Caco-2 (cell line): ENCODE results near the gene CDH1. TPM values are rescaled to one million over a fixed set of nuclear protein-coding genes. Genes with fewer than 3 reads are reported as not detected.
A peak's percentile ranks its signal among the peaks of the same experiment; 100 is the strongest.

Experiments
- BruUV-seq: library from RNA; stranded (reverse); fragments of 400-500 nt; replicated peaks from 2 replicates; lab custom pipeline; 2021; lab: Mats Ljungman, UMichigan
- CTCF ChIA-PET: fragments of 300-600 bp; sonication (Branson Sonifier 250); formaldehyde crosslinking; loops from one replicate; lab custom pipeline; 2022; ENCODE audit warnings: antibody characterized with exemption; lab: Charles Lee
- POLR2A ChIA-PET: fragments of 300-600 bp; sonication (Branson Sonifier 250); formaldehyde crosslinking; loops from one replicate; lab custom pipeline; 2022; ENCODE audit warnings: antibody characterized with exemption; lab: Charles Lee
- DNase-seq, 2 experiments: peaks; one replicate each; pipeline versions ENCODE4 v3.0.0 to v3.0.0-alpha.2; 2020 to 2022
- H3K27me3 ChIP-seq: replicated peaks from 2 replicates; pipeline ENCODE4 v1.6.0; 2011; ENCODE audit warnings: low read length; ENCODE audit not compliant: control insufficient read depth, insufficient read depth
- H3K36me3 ChIP-seq: 2 replicates; pipeline ENCODE4 v1.5.1; 2011; ENCODE audit warnings: low read length; ENCODE audit not compliant: control insufficient read depth, insufficient read depth
- H3K4me1 ChIP-seq: fragments of 250-450 bp; sonication (Bioruptor Pico); 2 replicates; pipeline ENCODE4 v1.5.1; 2020; ENCODE audit warnings: mild to moderate bottlenecking
- H3K4me3 ChIP-seq: 2 replicates; pipeline ENCODE4 v1.5.1; 2011; ENCODE audit warnings: low read depth, mild to moderate bottlenecking, control low read depth, low read length
- H3K9me3 ChIP-seq: fragments of 250-450 bp; sonication (Bioruptor Pico); 2 replicates; pipeline ENCODE4 v1.5.1; 2020; ENCODE audit warnings: mild to moderate bottlenecking, moderate library complexity
- H3K27ac Mint-ChIP-seq: one replicate; pipeline ENCODE4 v1.8.0; 2022; ENCODE audit warnings: mixed read lengths; ENCODE audit not compliant: unreplicated experiment
- H3K27me3 Mint-ChIP-seq: one replicate; pipeline ENCODE4 v1.8.0; 2022; ENCODE audit warnings: mixed read lengths; ENCODE audit not compliant: insufficient read depth, unreplicated experiment
- H3K36me3 Mint-ChIP-seq: one replicate; pipeline ENCODE4 v1.8.0; 2022; ENCODE audit warnings: mild to moderate bottlenecking, mixed read lengths; ENCODE audit not compliant: insufficient read depth, unreplicated experiment
- H3K4me1 Mint-ChIP-seq: one replicate; pipeline ENCODE4 v1.8.0; 2022; ENCODE audit warnings: low read depth, mixed read lengths; ENCODE audit not compliant: unreplicated experiment
- H3K4me3 Mint-ChIP-seq: one replicate; pipeline ENCODE4 v1.8.0; 2022; ENCODE audit warnings: mild to moderate bottlenecking, moderate library complexity, mixed read lengths; ENCODE audit not compliant: unreplicated experiment
- H3K9me3 Mint-ChIP-seq: one replicate; pipeline ENCODE4 v1.8.0; 2022; ENCODE audit warnings: mixed read lengths; ENCODE audit not compliant: unreplicated experiment
- intact Hi-C: fragments of 100-400 bp; cut with micrococcal nuclease; formaldehyde crosslinking; loops from one replicate; pipeline ENCODE4 v1.10.0; 2022; ENCODE audit not compliant: unreplicated experiment
- total RNA-seq: library from RNA; stranded (reverse); gene quantifications from 2 replicates; pipeline ENCODE4 v1.2.3, GENCODE V29; 2022
- TF ChIP-seq, protein P1 (sequence below), 2 experiments: fragments of 200-600 bp in 1 of 2; IDR thresholded peaks; 1 replicate in 1 of 2; 2 replicates in 1 of 2; pipeline versions ENCODE4 v1.5.1 to v1.8.0; 2011 to 2022; ENCODE audit warnings: antibody characterized with exemption in 1 of 2, control low read depth in 1 of 2, inconsistent platforms in 1 of 2, low read depth in 1 of 2, low read length in 1 of 2, mild to moderate bottlenecking in 1 of 2, moderate library complexity in 1 of 2; ENCODE audit not compliant: insufficient read depth in 1 of 2, severe bottlenecking in 1 of 2, unreplicated experiment in 1 of 2

The CDH1 gene
- total RNA-seq, 1 experiment from 2014 or later = 783 TPM

DNA sequence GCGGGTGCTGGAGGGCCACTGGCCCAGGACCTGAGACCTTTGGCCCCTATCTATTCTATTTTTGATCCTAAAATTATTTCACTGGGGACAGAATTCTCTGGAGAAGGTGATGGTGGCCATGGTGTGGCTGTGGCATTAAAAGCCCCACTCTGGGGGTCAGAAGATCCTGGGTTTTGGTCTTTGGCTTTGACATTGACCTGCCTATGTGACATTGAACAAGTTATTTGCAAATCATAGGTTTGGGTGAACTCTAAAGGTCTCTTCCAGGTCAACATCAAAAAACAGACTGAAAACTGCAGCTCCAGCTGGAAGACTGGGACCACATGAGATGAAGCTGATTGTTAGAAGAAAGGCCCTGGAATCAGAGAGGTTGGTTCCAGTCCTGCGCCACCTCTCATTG lies 2.3 kb upstream of the CDH1 start:
- no peaks in the 10 kb centered on the region for H3K27me3 Mint-ChIP-seq
- H3K4me1 Mint-ChIP-seq = peaks cover 25% of the 10 kb centered on the region
- BruUV-seq = no TSS peak
- Histone ChIP-seq H3K4me3 (no peak overlapping the region), H3K36me3 (peaks cover 1% of the 10 kb centered on the region), H3K4me1 (peaks cover 43% of the 10 kb centered on the region), H3K27me3 (no peaks in the 10 kb centered on the region), H3K9me3 (no peaks in the 10 kb centered on the region)
- ChIA-PET CTCF (interaction anchor here (0.5 to 0.6 kb wide), 2 partner anchors 18 to 31 kb away, joined by 3 to 7 read pairs; no protein-coding TSS in a partner anchor), POLR2A (interaction anchor here (0.5 kb wide), 1 partner anchor 11 kb away, joined by 4 read pairs; no protein-coding TSS in a partner anchor)
- TF ChIP-seq, protein P1, sequence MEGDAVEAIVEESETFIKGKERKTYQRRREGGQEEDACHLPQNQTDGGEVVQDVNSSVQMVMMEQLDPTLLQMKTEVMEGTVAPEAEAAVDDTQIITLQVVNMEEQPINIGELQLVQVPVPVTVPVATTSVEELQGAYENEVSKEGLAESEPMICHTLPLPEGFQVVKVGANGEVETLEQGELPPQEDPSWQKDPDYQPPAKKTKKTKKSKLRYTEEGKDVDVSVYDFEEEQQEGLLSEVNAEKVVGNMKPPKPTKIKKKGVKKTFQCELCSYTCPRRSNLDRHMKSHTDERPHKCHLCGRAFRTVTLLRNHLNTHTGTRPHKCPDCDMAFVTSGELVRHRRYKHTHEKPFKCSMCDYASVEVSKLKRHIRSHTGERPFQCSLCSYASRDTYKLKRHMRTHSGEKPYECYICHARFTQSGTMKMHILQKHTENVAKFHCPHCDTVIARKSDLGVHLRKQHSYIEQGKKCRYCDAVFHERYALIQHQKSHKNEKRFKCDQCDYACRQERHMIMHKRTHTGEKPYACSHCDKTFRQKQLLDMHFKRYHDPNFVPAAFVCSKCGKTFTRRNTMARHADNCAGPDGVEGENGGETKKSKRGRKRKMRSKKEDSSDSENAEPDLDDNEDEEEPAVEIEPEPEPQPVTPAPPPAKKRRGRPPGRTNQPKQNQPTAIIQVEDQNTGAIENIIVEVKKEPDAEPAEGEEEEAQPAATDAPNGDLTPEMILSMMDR (IDR thresholded peaks at IDR 0.05; ENCODE audit: insufficient read depth in 1 of 2, low read depth in 1 of 2, low read length in 1 of 2, severe bottlenecking in 1 of 2, unreplicated experiment in 1 of 2) = no peak
- H3K9me3 Mint-ChIP-seq = no peaks in the 10 kb centered on the region
- H3K27ac Mint-ChIP-seq = peak overlapping the region; percentile 94
- intact Hi-C loops = no loop called here
- peaks cover 53% of the 10 kb centered on the region for H3K36me3 Mint-ChIP-seq
- no peak for DNase-seq
- H3K4me3 Mint-ChIP-seq = peak overlapping the region; percentile 14

GRCh38 chr16:68736561-68736960 lies 531 bp upstream of the CDH1 start:
- H3K4me3 Mint-ChIP-seq = peak overlapping the region; percentile 88
- DNase-seq = no peak
- H3K4me1 ChIP-seq = peaks cover 59% of the 10 kb centered on the region
- no peaks in the 10 kb centered on the region for H3K9me3 Mint-ChIP-seq
- no peaks in the 10 kb centered on the region for H3K27me3 ChIP-seq
- no peaks in the 10 kb centered on the region for H3K27me3 Mint-ChIP-seq
- peak overlapping the region; percentile 88 for H3K27ac Mint-ChIP-seq
- ChIA-PET POLR2A (interaction anchor here (0.5 to 1.8 kb wide), 32 partner anchors 8 to 882 kb away, joined by 3 to 17 read pairs (median 5); partner anchors contain the start of gene SMPD3), CTCF (interaction anchor here (0.6 to 1.5 kb wide), 8 partner anchors 20 to 891 kb away, joined by 3 to 14 read pairs (median 6); no protein-coding TSS in a partner anchor)
- TSS peak; percentile 63 for BruUV-seq
- H3K4me1 Mint-ChIP-seq = peaks cover 43% of the 10 kb centered on the region
- intact Hi-C loops = no loop called here
- no peaks in the 10 kb centered on the region for H3K9me3 ChIP-seq
- H3K36me3 Mint-ChIP-seq = peaks cover 71% of the 10 kb centered on the region
- H3K36me3 ChIP-seq = peaks cover 4% of the 10 kb centered on the region
- H3K4me3 ChIP-seq = peak overlapping the region; percentile 99
- TF ChIP-seq, protein P1 (IDR thresholded peaks at IDR 0.05; ENCODE audit: insufficient read depth in 1 of 2, low read depth in 1 of 2, low read length in 1 of 2, severe bottlenecking in 1 of 2, unreplicated experiment in 1 of 2) = no peak

DNA sequence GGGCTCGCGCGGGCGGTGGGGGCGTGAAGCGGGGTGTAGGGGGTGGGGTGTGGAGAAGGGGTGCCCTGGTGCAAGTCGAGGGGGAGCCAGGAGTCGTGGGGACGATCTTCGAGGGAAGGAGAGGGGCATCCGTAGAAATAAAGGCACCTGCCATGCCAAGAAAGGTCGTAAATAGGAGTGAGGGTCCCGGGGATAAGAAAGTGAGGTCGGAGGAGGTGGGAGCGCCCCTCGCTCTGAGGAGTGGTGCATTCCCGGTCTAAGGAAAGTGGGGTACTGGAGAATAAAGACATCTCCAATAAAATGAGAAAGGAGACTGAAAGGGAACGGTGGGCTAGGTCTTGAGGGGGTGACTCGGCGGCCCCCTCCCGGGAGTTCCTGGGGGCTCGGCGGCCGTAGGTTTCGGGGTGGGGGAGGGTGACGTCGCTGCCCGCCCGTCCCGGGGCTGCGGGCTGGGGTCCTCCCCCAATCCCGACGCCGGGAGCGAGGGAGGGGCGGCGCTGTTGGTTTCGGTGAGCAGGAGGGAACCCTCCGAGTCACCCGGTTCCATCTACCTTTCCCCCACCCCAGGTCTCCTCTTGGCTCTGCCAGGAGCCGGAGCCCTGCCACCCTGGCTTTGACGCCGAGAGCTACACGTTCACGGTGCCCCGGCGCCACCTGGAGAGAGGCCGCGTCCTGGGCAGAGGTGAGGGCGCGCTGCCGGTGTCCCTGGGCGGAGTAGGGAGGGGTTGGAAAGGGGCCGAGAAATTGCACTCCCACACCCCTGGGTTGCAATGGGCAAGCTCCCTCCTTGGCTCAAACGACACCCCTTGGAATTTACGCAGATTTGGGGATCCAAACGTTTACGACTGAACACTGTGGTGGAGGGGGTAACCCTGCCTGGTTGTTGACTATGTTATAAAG lies 888 bp downstream of the CDH1 start:
- POLR2A ChIA-PET = interaction anchor here (0.6 to 1.8 kb wide), 8 partner anchors 9 to 216 kb away, joined by 4 to 14 read pairs (median 6); no protein-coding TSS in a partner anchor
- DNase-seq = peak; percentile 68 to 76
- peaks cover 76% of the 10 kb centered on the region for H3K36me3 Mint-ChIP-seq

More for the DNA sequence above, 888 bp downstream of the CDH1 start:
- CTCF ChIA-PET = interaction anchor here (0.8 to 1.5 kb wide), 4 partner anchors 14 to 209 kb away, joined by 3 to 14 read pairs (median 6); no protein-coding TSS in a partner anchor
- intact Hi-C loops = loop anchor here (1.0 kb wide), 1 partner anchor 34 kb away; no protein-coding TSS in a partner anchor
- TF ChIP-seq, protein P1 (IDR thresholded peaks at IDR 0.05; ENCODE audit: insufficient read depth in 1 of 2, low read depth in 1 of 2, low read length in 1 of 2, severe bottlenecking in 1 of 2, unreplicated experiment in 1 of 2) = peak in 1 of 2 experiments; percentile 32
- Mint-ChIP-seq H3K27me3 (no peaks in the 10 kb centered on the region), H3K4me1 (peaks cover 44% of the 10 kb centered on the region), H3K4me3 (peak overlapping the region; percentile 88), H3K27ac (peak overlapping the region; percentile 88), H3K9me3 (no peaks in the 10 kb centered on the region)
- peaks cover 4% of the 10 kb centered on the region for H3K36me3 ChIP-seq
- BruUV-seq = no TSS peak
- H3K9me3 ChIP-seq = no peaks in the 10 kb centered on the region
- no peaks in the 10 kb centered on the region for H3K27me3 ChIP-seq
- peaks cover 70% of the 10 kb centered on the region for H3K4me1 ChIP-seq
- peak overlapping the region; percentile 99 for H3K4me3 ChIP-seq
